GM21515 (cell line): ENCODE data around the gene POTEB3.
"Not testable (repeated sequence)": the region's sequence is repeated elsewhere in the genome, so short reads cannot be mapped to it uniquely, and the experiment has no call there.

Source experiments
- ATAC-seq: cut with Tn5 transposase; IDR thresholded peaks from one replicate; pipeline ENCODE4 v1.9.1; 2021; ENCODE audit not compliant: unreplicated experiment

The POTEB3 gene

GRCh38 chr15:21440399-21440798, at the start of gene POTEB3:
Gene POTEB3, minus strand, starts transcription at chr15:21440499. Its CDS starts 488 bp downstream, at chr15:21440011.
- ATAC-seq, result not testable (repeated sequence)

GRCh38 chr15:21453683-21454082, 13.4 kb upstream of the POTEB3 start:
- ATAC-seq, result not testable (repeated sequence)

GRCh38 chr15:21451920-21452563, 11.7 kb upstream of the POTEB3 start:
- ATAC-seq, result not testable (repeated sequence)

GRCh38 chr15:21451487-21451886, 11.2 kb upstream of the POTEB3 start:
- not testable (repeated sequence) for ATAC-seq

- ATAC-seq, result not testable (repeated sequence)
Observed at GRCh38 chr15:21407366-21407765, 32.9 kb downstream of the POTEB3 start.

GRCh38 chr15:21401531-21401930, 38.8 kb downstream of the POTEB3 start:
- ATAC-seq, result not testable (repeated sequence)

- ATAC-seq, result not testable (repeated sequence)
Observed at GRCh38 chr15:21399111-21399510, 41.2 kb downstream of the POTEB3 start.

- not testable (repeated sequence) for ATAC-seq
Observed at GRCh38 chr15:21398511-21398910, 41.8 kb downstream of the POTEB3 start.

- not testable (repeated sequence) for ATAC-seq
Observed at GRCh38 chr15:21397656-21398055, 42.6 kb downstream of the POTEB3 start.

- not testable (repeated sequence) for ATAC-seq
Observed at GRCh38 chr15:21397186-21397585, 43.1 kb downstream of the POTEB3 start.

GRCh38 chr15:21385961-21386360, 54.3 kb downstream of the POTEB3 start:
- not testable (repeated sequence) for ATAC-seq

- ATAC-seq, result not testable (repeated sequence)
Observed at GRCh38 chr15:21383866-21384485, 56.3 kb downstream of the POTEB3 start.

- ATAC-seq, result not testable (repeated sequence)
Observed at GRCh38 chr15:21373682-21374081, 66.6 kb downstream of the POTEB3 start.

- ATAC-seq, result not testable (repeated sequence)
Observed at GRCh38 chr15:21369177-21369576, 71.1 kb downstream of the POTEB3 start.

GRCh38 chr15:21368625-21369024, 71.7 kb downstream of the POTEB3 start:
- not testable (repeated sequence) for ATAC-seq
